HCT116 (cell line): Measurements from ENCODE around the gene PRR23B. TPM values are rescaled to one million over a fixed set of nuclear protein-coding genes. Genes with fewer than 3 reads are reported as not detected.

Experiments used
- ATAC-seq: fragments of 200-7000 bp; cut with Tn5 transposase; 2 replicates; pipeline ENCODE4 v1.9.1; 2020; ENCODE audit warnings: mild to moderate bottlenecking, moderate library complexity
- BruUV-seq: library from RNA; stranded (reverse); fragments of 400-500 nt; replicated peaks from 2 replicates; lab custom pipeline; 2021; lab: Mats Ljungman, UMichigan
- CTCF ChIA-PET: fragments of 300-600 bp; sonication (Branson Sonifier 250); formaldehyde crosslinking; loops from one replicate; lab custom pipeline; 2021; ENCODE audit warnings: antibody characterized with exemption; lab: Charles Lee
- POLR2A ChIA-PET: fragments of 300-600, 350-600 bp; sonication (Branson Sonifier 250); formaldehyde crosslinking; loops from one replicate; lab custom pipeline; 2021; ENCODE audit warnings: antibody characterized with exemption; lab: Charles Lee
- RAD21 ChIA-PET, 2 experiments: fragments of 300-600 bp; sonication (Branson Sonifier 250); formaldehyde crosslinking; loops; one replicate each; lab custom pipeline; 2023; ENCODE audit warnings: low total read pairs in 2 of 2; ENCODE audit not compliant: uncharacterized antibody in 2 of 2, unreplicated experiment in 2 of 2, low non-redundant PET in 1 of 2; lab: Charles Lee
- DNase-seq: peaks from one replicate; pipeline ENCODE4 v3.0.0-alpha.2; 2010; ENCODE audit warnings: low read depth, low spot score
- H2AFZ ChIP-seq: fragments of 200-600 bp; shearing (Covaris generic), sonication (generic); 2 replicates; pipeline ENCODE4 v1.6.1; 2017; ENCODE audit warnings: low read depth, mixed run types, mixed read lengths, antibody characterized with exemption, low read length; ENCODE audit not compliant: poor library complexity, severe bottlenecking
- H3K27ac ChIP-seq: 2 replicates; pipeline ENCODE4 v1.5.1; 2012; ENCODE audit warnings: low read depth, low read length
- H3K27me3 ChIP-seq: fragments of 200-600 bp; sonication (generic); 2 replicates; pipeline ENCODE4 v1.6.1; 2016; ENCODE audit warnings: mixed run types, low read length, mixed read lengths; ENCODE audit not compliant: insufficient read depth
- H3K36me3 ChIP-seq, 2 experiments: fragments of 200-500 bp in 1 of 2; fragments of 200-600 bp in 1 of 2; sonication (Bioruptor generic) in 1 of 2; sonication (generic) in 1 of 2; 2 replicates each; pipeline versions ENCODE4 v1.5.1 to v1.6.1; 2014 to 2016; ENCODE audit warnings: low read length in 2 of 2, inconsistent platforms in 1 of 2, mixed read lengths in 1 of 2, mixed run types in 1 of 2; ENCODE audit not compliant: insufficient read depth in 2 of 2, control insufficient read depth in 1 of 2
- H3K4me1 ChIP-seq, 2 experiments: fragments of 200-600 bp in 1 of 2; sonication (generic) in 1 of 2; 2 replicates each; pipeline versions ENCODE4 v1.5.1 to v1.6.1; 2012 to 2017; ENCODE audit warnings: low read length in 2 of 2, inconsistent platforms in 1 of 2, mild to moderate bottlenecking in 1 of 2, mixed read lengths in 1 of 2, mixed run types in 1 of 2, moderate library complexity in 1 of 2; ENCODE audit not compliant: insufficient read depth in 2 of 2, control insufficient read depth in 1 of 2
- H3K4me2 ChIP-seq: fragments of 200-600 bp; sonication (generic); 2 replicates; pipeline ENCODE4 v1.6.1; 2017; ENCODE audit warnings: mixed run types, low read length, mixed read lengths
- H3K4me3 ChIP-seq, 2 experiments: fragments of 200-600 bp in 1 of 2; sonication (generic) in 1 of 2; replicated peaks in 1 of 2; 2 replicates each; pipeline ENCODE4 v1.5.1; 2011 to 2016; ENCODE audit warnings: low read length in 2 of 2, control low read depth in 1 of 2, low read depth in 1 of 2, mild to moderate bottlenecking in 1 of 2, mixed read lengths in 1 of 2, mixed run types in 1 of 2
- H3K79me2 ChIP-seq: fragments of 200-600 bp; sonication (generic); 2 replicates; pipeline ENCODE4 v1.6.1; 2017; ENCODE audit warnings: mild to moderate bottlenecking, mixed run types, low read length, moderate library complexity, mixed read lengths; ENCODE audit not compliant: insufficient read depth
- H3K9ac ChIP-seq: fragments of 200-600 bp; sonication (generic); 2 replicates; pipeline ENCODE4 v1.6.1; 2016; ENCODE audit warnings: low read length, mixed read lengths
- H3K9me2 ChIP-seq: fragments of 200-600 bp; sonication (generic), shearing (Covaris generic); 2 replicates; pipeline ENCODE4 v1.6.1; 2017; ENCODE audit warnings: mixed run types, mild to moderate bottlenecking, moderate library complexity; ENCODE audit not compliant: insufficient read depth
- H3K9me3 ChIP-seq, 2 experiments: fragments of 200-500 bp in 1 of 2; fragments of 200-600 bp in 1 of 2; sonication (Bioruptor generic) in 1 of 2; sonication (generic) in 1 of 2; 2 replicates each; pipeline ENCODE4 v1.6.1; 2014 to 2017; ENCODE audit warnings: low read length in 2 of 2, mixed read lengths in 2 of 2, inconsistent platforms in 1 of 2, low read depth in 1 of 2, mild to moderate bottlenecking in 1 of 2, mixed run types in 1 of 2, moderate library complexity in 1 of 2; ENCODE audit not compliant: control insufficient read depth in 1 of 2, insufficient read depth in 1 of 2
- H4K20me1 ChIP-seq: fragments of 200-600 bp; sonication (generic), shearing (Covaris generic); 2 replicates; pipeline ENCODE4 v1.6.1; 2017; ENCODE audit warnings: mixed run types, mild to moderate bottlenecking, moderate library complexity; ENCODE audit not compliant: insufficient read depth
- CBX3 ChIP-seq: IDR thresholded peaks from 2 replicates; pipeline ENCODE4 v1.6.1; 2012; ENCODE audit warnings: low read depth
- CEBPB ChIP-seq: IDR thresholded peaks from 2 replicates; pipeline ENCODE4 v1.6.1; 2012; ENCODE audit warnings: low read depth
- EZH2 ChIP-seq: fragments of 200-600 bp; sonication (generic); IDR thresholded peaks from 2 replicates; pipeline ENCODE4 v1.6.1; 2017; ENCODE audit warnings: antibody characterized with exemption, mixed run types
- EZH2phosphoT487 ChIP-seq: fragments of 200-600 bp; IDR thresholded peaks from 2 replicates; pipeline ENCODE4 v1.6.1; 2018; ENCODE audit warnings: antibody characterized with exemption, borderline replicate concordance
- JUND ChIP-seq: IDR thresholded peaks from 2 replicates; pipeline ENCODE4 v1.6.1; 2012
- MAX ChIP-seq: IDR thresholded peaks from 2 replicates; pipeline ENCODE4 v1.6.1; 2012
- POLR2AphosphoS5 ChIP-seq: IDR thresholded peaks from 2 replicates; pipeline ENCODE4 v1.6.1; 2011; ENCODE audit warnings: mild to moderate bottlenecking, low read depth, low read length, moderate library complexity
- RAD21 ChIP-seq: IDR thresholded peaks from 2 replicates; pipeline ENCODE4 v1.6.1; 2012; ENCODE audit warnings: low read depth, mild to moderate bottlenecking
- TCF7L2 ChIP-seq: IDR thresholded peaks from 2 replicates; pipeline ENCODE4 v1.7.0; 2011; ENCODE audit warnings: borderline replicate concordance, inconsistent platforms; ENCODE audit not compliant: insufficient read depth, insufficient read length; ENCODE audit errors: extremely low read depth
- YY1 ChIP-seq: IDR thresholded peaks from 2 replicates; pipeline ENCODE4 v1.6.1; 2011; ENCODE audit warnings: low read length, low read depth, moderate library complexity, mild to moderate bottlenecking; ENCODE audit not compliant: insufficient replicate concordance; ENCODE audit errors: extremely low read depth
- ZFX ChIP-seq: fragments of 450-650 bp; IDR thresholded peaks from 2 replicates; pipeline ENCODE4 v1.6.1; 2017
- ZNF274 ChIP-seq: fragments of 200-500 bp; sonication (Bioruptor generic); IDR thresholded peaks from 2 replicates; pipeline ENCODE4 v1.6.1; 2014; ENCODE audit warnings: mild to moderate bottlenecking, low read depth, low read length, inconsistent platforms
- intact Hi-C: fragments of 100-400 bp; cut with micrococcal nuclease; formaldehyde crosslinking; loops from 2 replicates; pipeline ENCODE4 v1.10.0; 2022
- total RNA-seq: library from RNA; stranded (reverse); gene quantifications from one replicate; pipeline ENCODE4 v1.2.1, GENCODE V29; 2021; ENCODE audit not compliant: unreplicated experiment
- TF ChIP-seq, protein P1 (sequence below): IDR thresholded peaks from 2 replicates; pipeline ENCODE4 v1.6.1; 2011; ENCODE audit warnings: mild to moderate bottlenecking, low read length, moderate library complexity; ENCODE audit not compliant: insufficient replicate concordance; ENCODE audit errors: extremely low read depth
- TF ChIP-seq, protein P2 (sequence below): IDR thresholded peaks from 2 replicates; pipeline ENCODE4 v1.6.1; 2012; ENCODE audit warnings: low read depth
- TF ChIP-seq, protein P3 (sequence below): IDR thresholded peaks from 2 replicates; pipeline ENCODE4 v1.6.1; 2012

PRR23B gene
- total RNA-seq, 1 experiment from 2014 or later = not detected

DNA sequence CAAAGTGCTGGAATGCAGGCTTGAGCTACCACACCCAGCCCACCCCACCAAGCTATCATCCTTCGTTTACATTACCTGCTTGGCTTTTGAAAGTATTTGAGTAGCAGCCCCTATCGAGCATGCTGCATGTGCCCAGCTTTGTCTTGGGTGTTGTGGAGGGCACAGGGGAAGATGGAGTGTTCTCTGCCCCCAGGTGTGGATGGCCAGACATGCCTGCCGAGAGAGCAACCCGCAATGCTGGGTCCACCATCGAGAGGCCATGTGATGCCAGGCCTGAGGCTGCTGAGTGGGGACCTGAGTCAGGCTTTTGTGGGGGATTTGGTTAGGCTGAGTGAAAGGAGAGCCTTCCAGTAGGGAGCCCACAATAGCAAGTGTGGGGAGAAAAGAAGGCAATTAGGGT is 47.8 kb downstream of the PRR23B start:
- ChIA-PET RAD21 (no interaction called here), CTCF (interaction anchor here (0.7 to 1.3 kb wide), 2 partner anchors 8 to 37 kb away, joined by 3 to 4 read pairs; no protein-coding TSS in a partner anchor), POLR2A (no interaction called here)
- BruUV-seq = no TSS peak
- Histone ChIP-seq H4K20me1 (no peaks in the 10 kb centered on the region), H3K9me3 (no peaks in the 10 kb centered on the region), H3K4me1 (peaks cover 0 to 7% of the 10 kb centered on the region in 2 experiments; a peak in 1 of 4 replicates), H3K79me2 (no peaks in the 10 kb centered on the region), H2AFZ (no peak overlapping the region), H3K27ac (no peak overlapping the region), H3K36me3 (no peaks in the 10 kb centered on the region), H3K27me3 (no peaks in the 10 kb centered on the region), H3K4me3 (no peak overlapping the region), H3K4me2 (no peak overlapping the region), H3K9ac (no peak overlapping the region), H3K9me2 (no peaks in the 10 kb centered on the region)
- intact Hi-C loops = no loop called here
- TF ChIP-seq JUND (no peak), EZH2phosphoT487 (no peak), CEBPB (no peak), POLR2AphosphoS5 (no peak), ZNF274 (no peak), CBX3 (no peak), TCF7L2 (no peak), RAD21 (no peak), EZH2 (no peak), ZFX (no peak), MAX (no peak), YY1 (no peak)
- TF ChIP-seq, protein P1, sequence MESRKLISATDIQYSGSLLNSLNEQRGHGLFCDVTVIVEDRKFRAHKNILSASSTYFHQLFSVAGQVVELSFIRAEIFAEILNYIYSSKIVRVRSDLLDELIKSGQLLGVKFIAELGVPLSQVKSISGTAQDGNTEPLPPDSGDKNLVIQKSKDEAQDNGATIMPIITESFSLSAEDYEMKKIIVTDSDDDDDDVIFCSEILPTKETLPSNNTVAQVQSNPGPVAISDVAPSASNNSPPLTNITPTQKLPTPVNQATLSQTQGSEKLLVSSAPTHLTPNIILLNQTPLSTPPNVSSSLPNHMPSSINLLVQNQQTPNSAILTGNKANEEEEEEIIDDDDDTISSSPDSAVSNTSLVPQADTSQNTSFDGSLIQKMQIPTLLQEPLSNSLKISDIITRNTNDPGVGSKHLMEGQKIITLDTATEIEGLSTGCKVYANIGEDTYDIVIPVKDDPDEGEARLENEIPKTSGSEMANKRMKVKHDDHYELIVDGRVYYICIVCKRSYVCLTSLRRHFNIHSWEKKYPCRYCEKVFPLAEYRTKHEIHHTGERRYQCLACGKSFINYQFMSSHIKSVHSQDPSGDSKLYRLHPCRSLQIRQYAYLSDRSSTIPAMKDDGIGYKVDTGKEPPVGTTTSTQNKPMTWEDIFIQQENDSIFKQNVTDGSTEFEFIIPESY = no peak
- TF ChIP-seq, protein P2, sequence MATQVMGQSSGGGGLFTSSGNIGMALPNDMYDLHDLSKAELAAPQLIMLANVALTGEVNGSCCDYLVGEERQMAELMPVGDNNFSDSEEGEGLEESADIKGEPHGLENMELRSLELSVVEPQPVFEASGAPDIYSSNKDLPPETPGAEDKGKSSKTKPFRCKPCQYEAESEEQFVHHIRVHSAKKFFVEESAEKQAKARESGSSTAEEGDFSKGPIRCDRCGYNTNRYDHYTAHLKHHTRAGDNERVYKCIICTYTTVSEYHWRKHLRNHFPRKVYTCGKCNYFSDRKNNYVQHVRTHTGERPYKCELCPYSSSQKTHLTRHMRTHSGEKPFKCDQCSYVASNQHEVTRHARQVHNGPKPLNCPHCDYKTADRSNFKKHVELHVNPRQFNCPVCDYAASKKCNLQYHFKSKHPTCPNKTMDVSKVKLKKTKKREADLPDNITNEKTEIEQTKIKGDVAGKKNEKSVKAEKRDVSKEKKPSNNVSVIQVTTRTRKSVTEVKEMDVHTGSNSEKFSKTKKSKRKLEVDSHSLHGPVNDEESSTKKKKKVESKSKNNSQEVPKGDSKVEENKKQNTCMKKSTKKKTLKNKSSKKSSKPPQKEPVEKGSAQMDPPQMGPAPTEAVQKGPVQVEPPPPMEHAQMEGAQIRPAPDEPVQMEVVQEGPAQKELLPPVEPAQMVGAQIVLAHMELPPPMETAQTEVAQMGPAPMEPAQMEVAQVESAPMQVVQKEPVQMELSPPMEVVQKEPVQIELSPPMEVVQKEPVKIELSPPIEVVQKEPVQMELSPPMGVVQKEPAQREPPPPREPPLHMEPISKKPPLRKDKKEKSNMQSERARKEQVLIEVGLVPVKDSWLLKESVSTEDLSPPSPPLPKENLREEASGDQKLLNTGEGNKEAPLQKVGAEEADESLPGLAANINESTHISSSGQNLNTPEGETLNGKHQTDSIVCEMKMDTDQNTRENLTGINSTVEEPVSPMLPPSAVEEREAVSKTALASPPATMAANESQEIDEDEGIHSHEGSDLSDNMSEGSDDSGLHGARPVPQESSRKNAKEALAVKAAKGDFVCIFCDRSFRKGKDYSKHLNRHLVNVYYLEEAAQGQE = no peak
- TF ChIP-seq, protein P3, sequence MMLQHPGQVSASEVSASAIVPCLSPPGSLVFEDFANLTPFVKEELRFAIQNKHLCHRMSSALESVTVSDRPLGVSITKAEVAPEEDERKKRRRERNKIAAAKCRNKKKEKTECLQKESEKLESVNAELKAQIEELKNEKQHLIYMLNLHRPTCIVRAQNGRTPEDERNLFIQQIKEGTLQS = no peak
- ATAC-seq (no peak), DNase-seq (no peak)
